Omental fat pad (tissue), 4 donors: Measurements from ENCODE around the gene ACOT9. TPM values are rescaled to one million over a fixed set of nuclear protein-coding genes. Genes with fewer than 3 reads are reported as not detected.
"Not testable (repeated sequence)": the region's sequence is repeated elsewhere in the genome, so short reads cannot be mapped to it uniquely, and the experiment has no call there.

Experiments used
- ATAC-seq: fragments of 150-250 bp; one replicate; pipeline ENCODE4 v1.9.1; 2016; ENCODE audit warnings: mild to moderate bottlenecking, moderate library complexity; ENCODE audit not compliant: low FRiP score
- DNase-seq: peaks from one replicate; pipeline ENCODE4 v3.0.0-alpha.2; 2019; ENCODE audit warnings: low spot score
- total RNA-seq, 4 donors: library from RNA; depleted of rRNA; stranded (reverse); fragments of >200 nt; gene quantifications; one replicate each; pipeline ENCODE4 v1.1.0, GENCODE V29; 2016
- TF ChIP-seq, protein P1 (sequence below), 3 donors: fragments of 450-650 bp; IDR thresholded peaks; one replicate each; pipeline ENCODE4 v1.5.1; 2016 to 2017; ENCODE audit warnings: antibody characterized with exemption in 3 of 3, mild to moderate bottlenecking in 3 of 3, moderate library complexity in 2 of 3

Gene ACOT9
- total RNA-seq, 4 donors from 2014 or later = 39.0 to 65.3 (median 57.3) TPM

DNA sequence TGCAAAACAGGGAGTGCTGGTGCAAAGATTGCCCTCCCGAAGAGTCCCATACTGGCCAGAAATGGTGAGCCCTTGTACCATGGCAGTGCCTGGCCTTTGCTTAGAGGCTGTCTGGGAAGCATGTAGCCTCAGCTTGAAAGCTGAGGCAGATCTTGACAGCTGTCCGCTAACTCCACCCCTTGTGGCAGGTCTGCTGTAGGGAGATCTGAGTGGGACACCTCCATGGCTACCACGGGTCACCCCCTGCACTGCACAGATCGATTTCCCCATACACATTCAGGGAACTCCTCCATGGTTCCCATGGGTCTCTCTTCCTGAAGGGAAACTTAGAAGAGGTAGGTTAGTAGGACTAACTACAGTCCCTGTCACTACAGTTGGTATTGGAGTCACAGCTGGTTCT is 6.1 kb upstream of the ACOT9 start:
- DNase-seq = no peak
- TF ChIP-seq, protein P1, sequence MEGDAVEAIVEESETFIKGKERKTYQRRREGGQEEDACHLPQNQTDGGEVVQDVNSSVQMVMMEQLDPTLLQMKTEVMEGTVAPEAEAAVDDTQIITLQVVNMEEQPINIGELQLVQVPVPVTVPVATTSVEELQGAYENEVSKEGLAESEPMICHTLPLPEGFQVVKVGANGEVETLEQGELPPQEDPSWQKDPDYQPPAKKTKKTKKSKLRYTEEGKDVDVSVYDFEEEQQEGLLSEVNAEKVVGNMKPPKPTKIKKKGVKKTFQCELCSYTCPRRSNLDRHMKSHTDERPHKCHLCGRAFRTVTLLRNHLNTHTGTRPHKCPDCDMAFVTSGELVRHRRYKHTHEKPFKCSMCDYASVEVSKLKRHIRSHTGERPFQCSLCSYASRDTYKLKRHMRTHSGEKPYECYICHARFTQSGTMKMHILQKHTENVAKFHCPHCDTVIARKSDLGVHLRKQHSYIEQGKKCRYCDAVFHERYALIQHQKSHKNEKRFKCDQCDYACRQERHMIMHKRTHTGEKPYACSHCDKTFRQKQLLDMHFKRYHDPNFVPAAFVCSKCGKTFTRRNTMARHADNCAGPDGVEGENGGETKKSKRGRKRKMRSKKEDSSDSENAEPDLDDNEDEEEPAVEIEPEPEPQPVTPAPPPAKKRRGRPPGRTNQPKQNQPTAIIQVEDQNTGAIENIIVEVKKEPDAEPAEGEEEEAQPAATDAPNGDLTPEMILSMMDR (IDR thresholded peaks at IDR 0.05) = no peak
- no peak for ATAC-seq

DNA sequence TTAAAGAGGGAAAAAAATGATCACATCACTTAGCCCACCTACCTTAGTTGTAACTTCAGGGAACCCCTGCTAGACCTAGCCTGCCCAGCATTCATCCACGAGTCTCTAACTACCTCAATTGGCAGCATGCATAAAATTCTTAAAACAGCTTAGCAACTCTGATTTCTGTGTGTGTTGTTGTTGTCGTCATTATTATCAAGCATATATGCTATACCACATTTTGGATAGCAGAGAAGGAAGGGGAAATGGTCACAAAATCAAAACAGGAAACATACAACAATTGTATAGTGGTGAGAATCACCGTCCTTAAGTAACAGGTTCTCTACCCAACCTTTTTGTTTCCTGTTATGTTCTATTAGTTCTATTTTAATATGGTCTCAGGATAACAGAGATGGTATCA is 2.7 kb upstream of the ACOT9 start:
- ATAC-seq = no peak
- no peak for DNase-seq
- TF ChIP-seq, protein P1 (IDR thresholded peaks at IDR 0.05) = no peak

DNA sequence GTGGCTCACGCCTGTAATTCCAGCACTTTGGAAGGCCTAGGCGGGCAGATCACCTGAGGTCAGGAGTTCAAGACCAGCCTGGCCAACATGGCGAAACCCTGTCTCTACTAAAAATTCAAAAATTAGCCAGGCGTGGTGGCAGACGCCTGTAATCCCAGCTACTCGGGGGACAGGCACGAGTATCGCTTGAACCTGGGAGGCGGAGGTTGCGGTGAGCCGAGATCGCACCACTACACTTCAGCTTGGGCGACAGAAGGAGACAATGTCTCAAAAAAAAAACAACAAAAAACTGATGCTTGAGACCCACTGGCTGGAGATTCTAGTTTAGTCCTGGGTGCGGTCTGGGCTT is 521 bp upstream of the ACOT9 start:
- not testable (repeated sequence) for ATAC-seq, DNase-seq

DNA sequence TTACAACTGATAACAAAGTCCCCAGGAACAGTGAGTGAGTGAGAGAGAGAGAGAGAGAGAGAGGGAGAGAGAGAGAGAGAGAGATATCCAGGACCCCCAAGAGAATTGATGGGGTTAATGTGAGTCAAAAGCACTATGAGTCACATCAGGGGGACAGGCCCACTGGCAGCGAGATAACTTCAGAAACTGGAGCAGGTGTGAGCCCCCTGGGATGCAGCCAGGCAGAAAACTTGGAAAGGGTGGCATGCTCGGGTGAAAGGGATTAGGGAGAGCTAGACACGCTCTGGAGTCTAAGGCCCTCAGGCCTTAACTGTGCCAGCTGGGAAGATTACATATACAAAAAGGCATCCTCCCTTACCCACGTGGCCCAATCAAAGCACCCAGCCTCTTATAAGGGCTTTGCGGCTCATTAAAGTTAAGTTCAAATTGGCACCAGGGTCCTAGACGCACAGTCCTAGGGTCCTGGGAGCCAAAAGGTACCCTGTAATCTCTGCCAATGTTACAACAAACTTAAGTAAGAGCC is 841 bp downstream of the ACOT9 start:
- DNase-seq = no peak
- TF ChIP-seq, protein P1 (IDR thresholded peaks at IDR 0.05) = no peak

DNA sequence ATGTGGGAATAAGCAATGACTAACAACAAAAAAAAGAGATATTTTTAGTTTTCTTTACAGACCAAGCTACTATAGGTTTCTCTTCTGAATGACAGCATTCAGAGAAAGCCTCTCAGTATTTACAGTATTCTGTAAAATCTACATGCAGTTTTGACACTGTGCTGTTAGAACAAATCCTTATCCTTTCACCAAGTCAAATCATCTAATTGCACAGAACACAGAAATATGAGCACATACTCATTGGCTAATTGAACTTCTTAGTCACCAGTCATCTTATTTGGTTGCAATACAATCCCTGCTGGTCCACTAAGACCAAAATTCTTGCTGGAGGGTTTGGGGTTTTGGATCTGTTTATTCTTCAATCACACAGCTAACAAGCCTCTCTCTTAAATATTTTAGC is 5.7 kb downstream of the ACOT9 start:
- no peak for ATAC-seq
- TF ChIP-seq, protein P1 (IDR thresholded peaks at IDR 0.05) = no peak
- no peak for DNase-seq

More for the DNA sequence above, 841 bp downstream of the ACOT9 start:
- peak; percentile 43 for ATAC-seq

DNA sequence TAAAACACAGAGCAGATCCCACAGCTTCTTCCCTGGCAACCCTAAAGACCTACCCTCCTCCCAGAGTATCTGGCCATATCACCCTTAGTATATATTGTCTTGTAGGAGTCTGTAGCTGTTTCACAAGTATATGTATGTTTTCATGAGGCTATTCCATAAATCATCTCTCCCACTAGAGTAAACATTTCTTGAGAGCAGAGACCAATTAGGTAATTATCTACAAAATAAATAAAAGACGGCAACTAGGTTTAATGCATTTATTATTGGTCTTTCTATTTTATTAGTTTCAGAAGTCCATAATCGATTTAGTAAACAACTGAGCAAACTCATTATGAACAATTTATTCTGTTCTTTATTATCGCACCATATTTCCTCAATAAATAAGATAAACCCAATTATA is 7.0 kb downstream of the ACOT9 start:
- TF ChIP-seq, protein P1 (IDR thresholded peaks at IDR 0.05) = no peak
- DNase-seq (no peak), ATAC-seq (no peak)

DNA sequence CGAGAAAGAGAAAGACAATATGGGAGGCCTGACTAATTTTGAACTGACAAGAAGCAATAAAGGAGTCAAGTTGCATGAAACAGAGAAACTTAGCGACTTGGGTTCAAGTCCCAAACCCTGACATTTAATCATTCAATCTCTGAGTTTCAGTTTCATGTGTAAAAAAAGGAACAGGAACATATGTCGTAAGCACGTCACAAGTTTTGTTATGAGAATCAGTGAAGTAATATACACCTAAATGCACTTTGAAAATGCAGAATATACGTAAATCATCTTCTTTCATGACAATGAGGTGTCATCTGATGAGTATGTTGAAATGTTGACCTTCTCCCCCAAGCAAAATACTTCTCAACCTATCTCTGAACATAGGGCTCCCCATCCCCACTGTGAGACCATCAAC is 10.4 kb downstream of the ACOT9 start:
- no peak for ATAC-seq
- TF ChIP-seq, protein P1 (IDR thresholded peaks at IDR 0.05) = no peak

DNA sequence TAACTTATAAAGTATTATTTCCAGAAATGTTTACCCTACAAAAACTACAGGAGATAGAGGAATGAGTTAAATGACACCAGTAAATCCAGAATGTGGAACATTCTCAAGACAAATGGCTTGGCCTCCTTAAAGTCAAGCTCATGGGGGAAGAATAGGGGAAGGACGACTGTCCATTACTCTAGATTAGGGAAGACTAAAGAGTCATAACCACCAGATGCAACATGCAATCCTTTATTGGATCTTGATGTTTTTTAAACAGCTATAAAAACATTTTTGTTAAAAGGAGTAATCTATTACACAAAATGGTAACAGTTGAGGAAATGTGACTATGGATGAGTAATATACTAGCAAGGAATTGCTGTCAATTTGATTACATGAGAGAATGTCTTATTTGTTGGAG is 11.1 kb downstream of the ACOT9 start:
- ATAC-seq (no peak), DNase-seq (no peak)
- TF ChIP-seq, protein P1 (IDR thresholded peaks at IDR 0.05) = no peak

More for the DNA sequence above, 10.4 kb downstream of the ACOT9 start:
- no peak for DNase-seq
